Glutamatergic neuron (in vitro differentiated cells): Measurements from ENCODE around the gene IFITM2. TPM values are rescaled to one million over a fixed set of nuclear protein-coding genes. Genes with fewer than 3 reads are reported as not detected.
A peak's percentile ranks its signal among the peaks of the same experiment; 100 is the strongest.
"Not testable (repeated sequence)": the region's sequence is repeated elsewhere in the genome, so short reads cannot be mapped to it uniquely, and the experiment has no call there.

Experiments
- DNase-seq: peaks from one replicate; pipeline ENCODE4 v3.0.0; 2022
- H3K27ac Mint-ChIP-seq: one replicate; pipeline ENCODE4 v1.8.0; 2020; ENCODE audit warnings: mild to moderate bottlenecking, mixed read lengths, inconsistent platforms; ENCODE audit not compliant: unreplicated experiment
- H3K27me3 Mint-ChIP-seq: one replicate; pipeline ENCODE4 v1.8.0; 2020; ENCODE audit warnings: mild to moderate bottlenecking, moderate library complexity, mixed read lengths, inconsistent platforms; ENCODE audit not compliant: unreplicated experiment
- H3K36me3 Mint-ChIP-seq: one replicate; pipeline ENCODE4 v1.8.0; 2020; ENCODE audit warnings: mild to moderate bottlenecking, mixed read lengths, inconsistent platforms; ENCODE audit not compliant: unreplicated experiment
- H3K4me1 Mint-ChIP-seq: one replicate; pipeline ENCODE4 v1.8.0; 2020; ENCODE audit warnings: mild to moderate bottlenecking, low read depth, mixed read lengths, inconsistent platforms; ENCODE audit not compliant: unreplicated experiment
- H3K4me3 Mint-ChIP-seq: one replicate; pipeline ENCODE4 v1.8.0; 2020; ENCODE audit warnings: mild to moderate bottlenecking, mixed read lengths, inconsistent platforms; ENCODE audit not compliant: unreplicated experiment
- H3K9me3 Mint-ChIP-seq: one replicate; pipeline ENCODE4 v1.8.0; 2020; ENCODE audit warnings: mild to moderate bottlenecking, moderate library complexity, mixed read lengths, inconsistent platforms; ENCODE audit not compliant: unreplicated experiment
- total RNA-seq: library from RNA; stranded (reverse); fragmentation: NEBNext Ultra II Directional; extraction: Animal tissue kit (Norgen Biotek cat#: 25700); gene quantifications from one replicate; pipeline ENCODE4 v1.2.1, GENCODE V29; 2021; ENCODE audit not compliant: unreplicated experiment
- TF ChIP-seq, protein P1 (sequence below): fragments of 200-600 bp; sonication (generic); IDR thresholded peaks from one replicate; pipeline ENCODE4 v1.5.0; 2021; ENCODE audit not compliant: partially characterized antibody, unreplicated experiment

IFITM2 gene
- total RNA-seq, 1 donor from 2014 or later: 2.5 TPM

DNA sequence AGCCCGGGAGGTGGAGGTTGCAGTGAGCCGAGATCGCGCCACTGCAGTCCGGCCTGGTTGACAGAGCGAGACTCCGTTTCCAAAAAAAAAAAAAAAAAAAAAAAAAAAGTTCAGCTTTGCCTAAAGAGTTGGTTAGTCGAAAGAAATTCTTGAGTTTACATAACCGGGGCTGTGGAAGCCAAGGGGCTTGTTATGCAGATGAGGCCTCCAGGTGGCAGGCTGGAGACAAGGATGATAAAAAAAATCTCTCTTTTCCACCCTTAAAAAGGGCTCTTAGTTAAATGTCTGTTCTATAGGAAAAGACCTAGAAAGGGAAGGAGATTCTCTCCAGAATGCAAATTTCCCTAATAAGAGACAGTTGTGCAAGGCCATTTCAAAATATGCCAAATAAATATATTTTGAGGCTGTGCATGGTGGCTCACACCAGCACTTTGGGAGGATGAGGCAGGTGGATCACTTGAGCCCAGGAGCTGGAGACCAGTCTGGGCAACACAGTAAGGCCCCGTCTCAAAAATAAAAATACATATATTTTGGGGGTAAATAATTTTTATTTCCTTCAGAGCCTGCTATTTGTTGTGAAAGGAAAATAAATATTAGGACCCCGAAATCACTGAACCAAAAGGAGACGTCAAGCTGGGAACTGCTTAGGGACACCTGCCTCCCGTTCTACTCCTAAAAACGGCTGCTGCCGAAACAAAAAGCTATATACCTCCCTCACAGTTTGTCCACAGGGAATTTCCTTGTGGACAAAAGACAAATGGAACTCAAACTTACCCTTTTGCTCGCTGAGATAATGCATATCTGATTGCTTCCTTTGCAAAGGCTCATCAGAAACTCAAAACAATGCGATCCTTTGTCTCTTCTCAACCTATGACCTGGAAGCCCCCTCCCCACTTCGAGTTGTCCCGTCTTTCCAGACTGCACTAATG lies 2.4 kb upstream of the IFITM2 start:
- TF ChIP-seq, protein P1, sequence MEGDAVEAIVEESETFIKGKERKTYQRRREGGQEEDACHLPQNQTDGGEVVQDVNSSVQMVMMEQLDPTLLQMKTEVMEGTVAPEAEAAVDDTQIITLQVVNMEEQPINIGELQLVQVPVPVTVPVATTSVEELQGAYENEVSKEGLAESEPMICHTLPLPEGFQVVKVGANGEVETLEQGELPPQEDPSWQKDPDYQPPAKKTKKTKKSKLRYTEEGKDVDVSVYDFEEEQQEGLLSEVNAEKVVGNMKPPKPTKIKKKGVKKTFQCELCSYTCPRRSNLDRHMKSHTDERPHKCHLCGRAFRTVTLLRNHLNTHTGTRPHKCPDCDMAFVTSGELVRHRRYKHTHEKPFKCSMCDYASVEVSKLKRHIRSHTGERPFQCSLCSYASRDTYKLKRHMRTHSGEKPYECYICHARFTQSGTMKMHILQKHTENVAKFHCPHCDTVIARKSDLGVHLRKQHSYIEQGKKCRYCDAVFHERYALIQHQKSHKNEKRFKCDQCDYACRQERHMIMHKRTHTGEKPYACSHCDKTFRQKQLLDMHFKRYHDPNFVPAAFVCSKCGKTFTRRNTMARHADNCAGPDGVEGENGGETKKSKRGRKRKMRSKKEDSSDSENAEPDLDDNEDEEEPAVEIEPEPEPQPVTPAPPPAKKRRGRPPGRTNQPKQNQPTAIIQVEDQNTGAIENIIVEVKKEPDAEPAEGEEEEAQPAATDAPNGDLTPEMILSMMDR: peak; percentile 51
- peak; percentile 51 for DNase-seq
- Mint-ChIP-seq H3K4me3 (no peak overlapping the region), H3K4me1 (peaks cover 19% of the 10 kb centered on the region), H3K9me3 (peaks cover 6% of the 10 kb centered on the region), H3K27ac (no peak overlapping the region), H3K36me3 (no peaks in the 10 kb centered on the region), H3K27me3 (peaks cover 12% of the 10 kb centered on the region)

DNA sequence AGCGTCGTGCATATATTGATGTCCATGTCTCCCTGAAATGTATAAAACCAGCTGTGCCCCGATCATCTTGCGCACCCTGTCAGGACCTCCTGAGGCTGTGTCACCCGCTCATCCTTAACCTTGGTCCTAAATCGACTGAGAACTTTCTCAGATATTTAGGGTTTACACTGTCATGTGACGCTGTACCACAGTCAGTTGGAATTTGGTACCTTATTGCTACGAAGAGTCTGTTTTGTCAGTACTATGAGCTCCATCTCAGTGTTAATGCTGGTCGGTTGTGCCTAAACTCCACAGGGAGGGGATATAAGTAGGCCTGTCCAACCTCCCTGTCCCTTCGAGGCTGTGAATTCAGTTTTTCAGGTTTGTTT lies 1.8 kb upstream of the IFITM2 start:
- H3K4me1 Mint-ChIP-seq: peaks cover 14% of the 10 kb centered on the region
- H3K9me3 Mint-ChIP-seq: peaks cover 6% of the 10 kb centered on the region
- H3K36me3 Mint-ChIP-seq: no peaks in the 10 kb centered on the region
- TF ChIP-seq, protein P1: no peak
- no peak overlapping the region for H3K27ac Mint-ChIP-seq
- no peak overlapping the region for H3K4me3 Mint-ChIP-seq
- DNase-seq: no peak
- H3K27me3 Mint-ChIP-seq: peaks cover 12% of the 10 kb centered on the region

DNA sequence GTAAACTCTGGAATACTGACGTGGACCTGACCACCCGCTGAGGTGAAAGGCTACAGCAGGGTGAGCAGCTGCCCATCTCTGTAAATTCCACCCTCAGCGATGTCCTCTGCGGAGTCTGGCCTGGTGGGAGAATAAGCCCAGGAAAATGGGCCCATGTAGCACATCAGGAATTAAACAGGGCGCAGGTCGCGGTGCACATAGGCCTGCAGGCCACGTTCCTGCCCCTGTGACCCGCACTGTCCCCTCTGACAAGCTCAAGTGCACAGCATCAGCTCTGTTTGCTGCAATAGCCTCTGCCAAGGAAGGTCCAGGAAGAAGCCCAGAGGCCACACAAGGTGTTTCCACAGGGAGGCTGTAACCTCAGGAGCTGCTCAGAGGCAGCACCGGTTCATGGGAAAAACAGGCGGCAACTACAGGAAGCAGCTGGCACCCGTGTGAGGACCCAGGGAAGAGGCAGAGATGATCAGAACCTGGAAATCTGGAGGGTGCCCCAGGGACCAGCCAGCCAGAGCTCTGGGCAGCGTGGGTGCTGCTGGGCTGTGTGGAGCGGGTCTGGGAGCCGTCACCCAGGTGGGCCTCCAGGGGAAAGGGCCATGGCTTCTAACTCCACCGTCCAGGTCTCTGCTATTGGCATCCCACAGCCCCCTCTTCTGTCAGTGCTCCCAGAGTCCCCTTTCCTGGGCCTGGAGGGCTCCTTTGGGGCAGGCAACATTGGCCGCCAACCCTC lies 808 bp upstream of the IFITM2 start:
- no peak overlapping the region for H3K27ac Mint-ChIP-seq
- DNase-seq: no peak
- peaks cover 6% of the 10 kb centered on the region for H3K9me3 Mint-ChIP-seq
- H3K4me3 Mint-ChIP-seq: no peak overlapping the region
- peaks cover 10% of the 10 kb centered on the region for H3K27me3 Mint-ChIP-seq
- no peaks in the 10 kb centered on the region for H3K36me3 Mint-ChIP-seq
- H3K4me1 Mint-ChIP-seq: peaks cover 14% of the 10 kb centered on the region
- TF ChIP-seq, protein P1: no peak

DNA sequence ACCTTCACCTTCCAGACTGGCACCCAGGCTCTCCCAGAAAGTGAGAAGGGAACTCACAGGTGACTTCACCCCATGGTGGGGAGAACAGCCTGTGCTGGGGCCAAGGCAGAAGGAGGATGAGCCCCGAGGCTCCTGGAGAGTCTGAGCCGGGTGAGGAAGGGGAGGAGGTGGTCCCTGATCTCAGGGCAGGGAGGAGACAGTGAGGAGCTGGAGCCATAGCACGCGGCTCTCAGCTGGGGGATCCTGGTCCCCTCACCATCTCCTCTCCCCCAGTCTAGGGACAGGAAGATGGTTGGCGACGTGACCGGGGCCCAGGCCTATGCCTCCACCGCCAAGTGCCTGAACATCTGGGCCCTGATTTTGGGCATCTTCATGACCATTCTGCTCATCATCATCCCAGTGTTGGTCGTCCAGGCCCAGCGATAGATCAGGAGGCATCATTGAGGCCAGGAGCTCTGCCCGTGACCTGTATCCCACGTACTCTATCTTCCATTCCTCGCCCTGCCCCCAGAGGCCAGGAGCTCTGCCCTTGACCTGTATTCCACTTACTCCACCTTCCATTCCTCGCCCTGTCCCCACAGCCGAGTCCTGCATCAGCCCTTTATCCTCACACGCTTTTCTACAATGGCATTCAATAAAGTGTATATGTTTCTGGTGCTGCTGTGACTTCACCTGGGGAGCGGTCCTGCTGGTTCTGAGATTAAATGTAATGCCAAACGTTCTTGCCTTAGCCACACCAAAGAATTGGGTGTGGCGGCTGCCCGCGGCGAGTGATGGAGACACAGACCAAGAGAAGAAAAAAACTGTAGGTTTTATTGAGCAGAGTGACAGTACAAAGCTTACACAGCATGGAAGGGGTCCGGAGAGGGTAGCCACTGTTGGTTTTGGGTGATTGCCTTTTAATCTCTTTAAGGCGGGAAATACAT lies 1.4 kb downstream of the IFITM2 start:
- peak overlapping the region; percentile 57 for H3K4me3 Mint-ChIP-seq
- peak overlapping the region; percentile 4 for H3K27ac Mint-ChIP-seq
- not testable (repeated sequence) for H3K36me3 Mint-ChIP-seq, DNase-seq, H3K9me3 Mint-ChIP-seq
- H3K27me3 Mint-ChIP-seq: peaks cover 15% of the 10 kb centered on the region
- H3K4me1 Mint-ChIP-seq: peaks cover 16% of the 10 kb centered on the region

DNA sequence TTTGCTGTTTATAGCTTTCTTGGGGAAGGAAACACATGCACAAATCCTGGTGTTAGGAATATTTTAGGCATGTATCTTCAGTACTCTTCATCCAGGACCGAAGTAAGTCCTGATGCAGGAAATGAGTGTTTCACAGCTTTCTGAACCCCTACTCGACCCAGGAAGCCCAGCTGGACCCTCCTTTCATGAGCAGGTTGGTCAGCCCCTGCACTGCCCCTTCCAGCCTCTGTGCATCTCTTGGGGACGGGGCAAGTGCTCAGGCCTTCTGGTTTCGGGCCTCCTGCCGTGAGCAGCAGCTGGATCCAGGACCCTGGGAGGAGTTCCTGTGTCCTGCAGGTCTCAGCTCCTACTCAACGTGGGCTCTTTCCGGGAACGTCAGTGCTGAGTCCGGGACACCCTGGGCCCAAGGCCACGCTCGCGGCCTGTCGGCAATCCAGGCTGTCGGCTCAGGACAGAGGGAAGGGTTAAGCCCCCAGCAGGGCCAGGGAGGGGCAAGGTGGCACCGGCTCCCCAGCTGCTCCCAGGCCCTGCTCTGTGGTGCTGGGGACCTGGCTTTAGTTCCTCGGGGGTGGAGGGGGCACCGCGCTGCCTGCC lies 2.5 kb downstream of the IFITM2 start:
- H3K4me3 Mint-ChIP-seq, H3K27ac Mint-ChIP-seq: not testable (repeated sequence)
- H3K4me1 Mint-ChIP-seq: peaks cover 19% of the 10 kb centered on the region

DNA sequence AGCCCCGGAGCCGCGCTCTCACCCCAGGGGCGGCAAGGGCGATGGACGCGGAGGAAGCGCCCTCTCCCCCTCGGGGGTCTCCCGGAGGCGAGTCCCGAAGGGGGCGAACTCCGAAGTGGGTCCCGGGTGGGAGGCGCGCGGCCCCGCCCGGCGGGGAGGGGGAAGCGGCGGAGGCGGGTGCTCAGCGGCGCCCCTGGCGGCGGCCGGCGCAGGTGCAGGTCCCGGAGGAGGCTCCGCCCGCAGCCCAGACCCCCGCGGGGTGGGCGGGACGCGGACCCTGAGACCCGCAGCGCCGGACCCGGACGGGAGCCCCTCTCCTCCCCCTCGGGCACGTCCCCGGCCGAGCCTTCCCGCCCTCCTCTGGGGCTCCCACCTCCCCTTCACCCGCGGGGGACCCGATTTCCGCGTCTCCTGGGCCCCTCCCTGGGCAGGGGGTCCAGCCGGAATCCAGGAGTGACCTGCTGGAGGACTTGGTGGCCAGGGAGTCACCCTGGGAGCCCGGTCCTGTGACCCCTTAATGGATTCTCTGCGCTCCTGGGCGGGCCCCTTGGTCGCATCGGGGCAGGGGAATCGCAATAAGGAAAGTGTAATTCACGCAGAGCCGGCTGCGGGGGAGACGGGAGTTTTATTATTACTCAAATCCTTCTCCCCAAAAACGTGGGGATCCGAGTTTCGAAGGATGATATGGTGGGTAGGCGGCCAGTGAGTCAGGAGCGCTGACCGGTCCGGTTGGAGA lies 3.6 kb downstream of the IFITM2 start:
- DNase-seq, H3K36me3 Mint-ChIP-seq, H3K9me3 Mint-ChIP-seq, H3K27ac Mint-ChIP-seq, H3K4me3 Mint-ChIP-seq: not testable (repeated sequence)
- peaks cover 19% of the 10 kb centered on the region for H3K27me3 Mint-ChIP-seq
- peaks cover 13% of the 10 kb centered on the region for H3K4me1 Mint-ChIP-seq

More for the DNA sequence above, 2.5 kb downstream of the IFITM2 start:
- peaks cover 19% of the 10 kb centered on the region for H3K27me3 Mint-ChIP-seq
- not testable (repeated sequence) for H3K9me3 Mint-ChIP-seq, DNase-seq, H3K36me3 Mint-ChIP-seq
